GM23248 (cell line): ENCODE measurements around the gene VASP. TPM values are rescaled to one million over a fixed set of nuclear protein-coding genes. Genes with fewer than 3 reads are reported as not detected.

Experiments
- DNase-seq: peaks from one replicate; pipeline ENCODE4 v3.0.0-alpha.2; 2015
- H2AFZ ChIP-seq: fragments of 200-600 bp; sonication (generic); 2 replicates; pipeline ENCODE4 v1.6.1; 2016; ENCODE audit warnings: antibody characterized with exemption
- H3F3A ChIP-seq: fragments of 200-600 bp; sonication (generic); 2 replicates; pipeline ENCODE4 v1.6.1; 2016; ENCODE audit warnings: mild to moderate bottlenecking, antibody characterized with exemption, mixed run types; ENCODE audit not compliant: insufficient read depth
- H3K27ac ChIP-seq: fragments of 200-600 bp; sonication (generic); 2 replicates; pipeline ENCODE4 v1.5.1; 2016; ENCODE audit warnings: mild to moderate bottlenecking
- H3K27me3 ChIP-seq: fragments of 200-600 bp; sonication (generic); replicated peaks from 2 replicates; pipeline ENCODE4 v1.6.1; 2016; ENCODE audit warnings: mild to moderate bottlenecking; ENCODE audit not compliant: insufficient read depth
- H3K36me3 ChIP-seq: fragments of 200-600 bp; sonication (generic); 2 replicates; pipeline ENCODE4 v1.6.1; 2016; ENCODE audit warnings: low read depth, mild to moderate bottlenecking
- H3K4me1 ChIP-seq: fragments of 200-600 bp; sonication (generic); 2 replicates; pipeline ENCODE4 v1.6.1; 2016; ENCODE audit warnings: mild to moderate bottlenecking; ENCODE audit not compliant: insufficient read depth
- H3K4me2 ChIP-seq: fragments of 200-600 bp; sonication (generic); one replicate; pipeline ENCODE4 v1.6.1; 2016; ENCODE audit warnings: mild to moderate bottlenecking; ENCODE audit not compliant: unreplicated experiment
- H3K4me3 ChIP-seq: fragments of 200-600 bp; sonication (generic); 2 replicates; pipeline ENCODE4 v1.5.1; 2016; ENCODE audit warnings: mild to moderate bottlenecking
- H3K79me2 ChIP-seq: fragments of 200-600 bp; sonication (generic); 2 replicates; pipeline ENCODE4 v1.6.1; 2016; ENCODE audit warnings: mild to moderate bottlenecking; ENCODE audit not compliant: insufficient read depth
- H3K9ac ChIP-seq: fragments of 200-600 bp; sonication (generic); 2 replicates; pipeline ENCODE4 v1.6.1; 2016; ENCODE audit warnings: mild to moderate bottlenecking
- H3K9me2 ChIP-seq: fragments of 200-600 bp; sonication (generic); 2 replicates; pipeline ENCODE4 v1.6.1; 2016; ENCODE audit warnings: mixed run types, mild to moderate bottlenecking, moderate library complexity; ENCODE audit not compliant: insufficient read depth
- H3K9me3 ChIP-seq: fragments of 200-600 bp; sonication (generic); one replicate; pipeline ENCODE4 v1.6.1; 2017; ENCODE audit warnings: low read depth
- H4K20me1 ChIP-seq: fragments of 200-600 bp; sonication (generic); 2 replicates; pipeline ENCODE4 v1.6.0; 2016; ENCODE audit not compliant: insufficient read depth
- EZH2 ChIP-seq: fragments of 200-600 bp; sonication (generic); IDR thresholded peaks from 2 replicates; pipeline ENCODE4 v1.6.1; 2018; ENCODE audit warnings: antibody characterized with exemption, mild to moderate bottlenecking; ENCODE audit not compliant: insufficient read depth, poor library complexity, severe bottlenecking
- EZH2phosphoT487 ChIP-seq: fragments of 200-600 bp; sonication (generic); IDR thresholded peaks from 2 replicates; pipeline ENCODE4 v1.6.1; 2018; ENCODE audit warnings: antibody characterized with exemption, moderate library complexity, mild to moderate bottlenecking, low read depth; ENCODE audit not compliant: insufficient read depth
- WGBS, 2 experiments: methylation state at CpG; one replicate each; pipeline ENCODE4 v1.1.6; 2015 to 2017; ENCODE audit warnings: low lambda C conversion rate in 2 of 2, low coverage in 1 of 2; ENCODE audit errors: missing lambda C conversion rate in 2 of 2; 5-methylcytosine and 5-hydroxymethylcytosine counted together
- in situ Hi-C: fragments of 300-500 bp; cut with MboI; formaldehyde crosslinking; loops from 2 replicates; pipeline ENCODE4 v1.15.0; 2020
- polyA plus RNA-seq: library from polyadenylated mRNA; unstranded; fragments of >200 nt; fragmentation: Nextera tagmentation; extraction: Ambion mirVana; gene quantifications from 2 replicates; pipeline ENCODE4 v1.2.1, GENCODE V29; 2016
- total RNA-seq: library from RNA; depleted of rRNA; stranded (reverse); fragments of >200 nt; shearing (Covaris generic); gene quantifications from 2 replicates; pipeline ENCODE4 v1.2.3, GENCODE V29; 2014

The VASP gene
- total and polyA plus RNA-seq, 2 experiments from 2014 or later, result 31.9 to 135 TPM

- H3F3A ChIP-seq, result peaks cover 21% of the 10 kb centered on the region; the same call in 1 of the 2 replicates
- H3K79me2 ChIP-seq, result no peaks in the 10 kb centered on the region
- TF ChIP-seq EZH2, result no peak
- TF ChIP-seq EZH2phosphoT487, result no peak
These were observed 6.2 kb upstream of the VASP start for GRCh38 chr19:45500918-45501729.

DNA sequence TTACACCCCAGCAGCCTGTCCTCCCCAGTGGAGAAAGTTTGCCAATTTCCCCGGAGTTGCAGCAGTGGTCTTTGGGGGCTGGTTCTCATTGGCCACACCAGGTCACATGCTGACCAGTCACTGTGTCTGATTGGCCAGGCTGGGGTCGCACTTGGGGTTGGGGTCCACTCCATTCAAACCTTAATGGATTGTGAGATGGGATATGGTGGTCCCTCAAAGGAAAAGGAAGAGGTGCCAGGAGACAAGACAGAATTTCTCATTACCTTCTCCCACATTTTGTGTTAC is 5.6 kb upstream of the VASP start:
- no peaks in the 10 kb centered on the region for H3K9me2 ChIP-seq
- WGBS, 2 experiments, result 20 to 31% methylated on average over 2 of the region's 2 CpGs
- no peaks in the 10 kb centered on the region for H3K27me3 ChIP-seq
- peaks cover 12% of the 10 kb centered on the region; the same call in 1 of the 2 replicates for H3K4me1 ChIP-seq
- H3K4me3 ChIP-seq, result no peak overlapping the region
- no peaks in the 10 kb centered on the region for H3K9me3 ChIP-seq
- no peak for DNase-seq
- no peak overlapping the region for H3K27ac ChIP-seq
- H2AFZ ChIP-seq, result no peak overlapping the region
- no peak overlapping the region for H3K9ac ChIP-seq
- no peaks in the 10 kb centered on the region for H3K36me3 ChIP-seq
- no peaks in the 10 kb centered on the region for H3K79me2 ChIP-seq
- no peak overlapping the region for H3K4me2 ChIP-seq
- H4K20me1 ChIP-seq, result no peaks in the 10 kb centered on the region
- H3F3A ChIP-seq, result peaks cover 21% of the 10 kb centered on the region; the same call in 1 of the 2 replicates
- TF ChIP-seq EZH2 (no peak), EZH2phosphoT487 (no peak)
- in situ Hi-C loops, result no loop called here

More at GRCh38 chr19:45500918-45501729, 6.2 kb upstream of the VASP start:
- H3K9ac ChIP-seq, result no peak overlapping the region
- no peaks in the 10 kb centered on the region for H4K20me1 ChIP-seq
- H3K9me2 ChIP-seq, result no peaks in the 10 kb centered on the region
- no peak overlapping the region for H3K4me2 ChIP-seq
- 57 to 64% methylated on average over 8 of the region's 8 CpGs for WGBS, 2 experiments
- no peak overlapping the region for H3K27ac ChIP-seq
- in situ Hi-C loops, result no loop called here
- no peaks in the 10 kb centered on the region for H3K36me3 ChIP-seq
- H3K27me3 ChIP-seq, result no peaks in the 10 kb centered on the region
- H3K4me3 ChIP-seq, result no peak overlapping the region
- no peak for DNase-seq
- H2AFZ ChIP-seq, result no peak overlapping the region
- no peaks in the 10 kb centered on the region for H3K9me3 ChIP-seq
- peaks cover 12% of the 10 kb centered on the region; the same call in 1 of the 2 replicates for H3K4me1 ChIP-seq

GRCh38 chr19:45502111-45502510 is 5.2 kb upstream of the VASP start:
- H3K4me1 ChIP-seq, result peaks cover 12% of the 10 kb centered on the region; the same call in 1 of the 2 replicates
- no peak overlapping the region for H3K4me3 ChIP-seq
- no peak overlapping the region for H2AFZ ChIP-seq
- no peak for TF ChIP-seq EZH2phosphoT487
- TF ChIP-seq EZH2, result no peak
- in situ Hi-C loops, result no loop called here
- no peak overlapping the region for H3K9ac ChIP-seq
- no peaks in the 10 kb centered on the region for H4K20me1 ChIP-seq
- no peaks in the 10 kb centered on the region for H3K27me3 ChIP-seq
- WGBS, 2 experiments, result 56 to 59% methylated on average over 5 of the region's 5 CpGs
- no peaks in the 10 kb centered on the region for H3K36me3 ChIP-seq
- no peak overlapping the region for H3K4me2 ChIP-seq
- peaks cover 21% of the 10 kb centered on the region; the same call in 1 of the 2 replicates for H3F3A ChIP-seq
- H3K9me3 ChIP-seq, result no peaks in the 10 kb centered on the region
- H3K79me2 ChIP-seq, result no peaks in the 10 kb centered on the region
- DNase-seq, result no peak
- H3K27ac ChIP-seq, result no peak overlapping the region
- H3K9me2 ChIP-seq, result no peaks in the 10 kb centered on the region

DNA sequence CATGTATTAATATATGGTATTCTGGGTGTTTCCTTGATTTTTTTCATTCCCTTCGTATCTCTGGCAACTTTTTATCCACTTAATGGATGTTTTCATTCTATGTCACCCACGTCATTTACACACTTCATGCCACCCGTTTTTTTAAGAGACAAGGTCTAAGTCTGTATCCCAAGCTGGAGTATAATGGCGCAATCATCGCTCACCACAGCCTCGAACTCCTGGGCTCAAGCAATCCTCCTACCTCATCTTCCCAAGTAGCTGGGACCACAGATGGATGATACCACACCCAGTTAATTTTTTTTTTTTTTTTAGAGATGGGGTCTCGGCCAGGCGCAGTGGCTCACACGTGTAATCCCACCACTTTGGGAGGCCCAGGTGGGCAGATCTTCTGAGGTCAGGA is 3.4 kb upstream of the VASP start:
- in situ Hi-C loops, result no loop called here
- H3F3A ChIP-seq, result peaks cover 16% of the 10 kb centered on the region; the same call in 1 of the 2 replicates
- no peak for DNase-seq
- no peaks in the 10 kb centered on the region for H3K27me3 ChIP-seq
- no peak overlapping the region for H3K4me3 ChIP-seq
- no peaks in the 10 kb centered on the region for H3K36me3 ChIP-seq
- H2AFZ ChIP-seq, result no peak overlapping the region
- no peak overlapping the region for H3K9ac ChIP-seq
- no peak overlapping the region for H3K4me2 ChIP-seq
- no peaks in the 10 kb centered on the region for H3K9me3 ChIP-seq
- H3K9me2 ChIP-seq, result no peaks in the 10 kb centered on the region
- no peak overlapping the region for H3K27ac ChIP-seq
- WGBS, 2 experiments, result 78 to 82% methylated on average over 9 of the region's 9 CpGs
- peaks cover 16% of the 10 kb centered on the region for H3K79me2 ChIP-seq
- no peak for TF ChIP-seq EZH2phosphoT487
- TF ChIP-seq EZH2, result no peak
- no peaks in the 10 kb centered on the region for H4K20me1 ChIP-seq
- H3K4me1 ChIP-seq, result peaks cover 9% of the 10 kb centered on the region; the same call in 1 of the 2 replicates
